GM12892 (cell line): ENCODE results near the gene ADA.

Experiments
- DNase-seq: peaks from one replicate; pipeline ENCODE4 v3.0.0; 2011; ENCODE audit not compliant: insufficient read length
- FAIRE-seq: peaks from 2 replicates; lab custom pipeline; 2011; peaks lifted over from hg19 to GRCh38; lab: Jason Lieb, UNC
- POLR2A ChIP-seq: IDR thresholded peaks from 2 replicates; pipeline ENCODE4 v1.6.1; 2011; ENCODE audit warnings: low read depth, low read length, control low read depth
- POLR2AphosphoS5 ChIP-seq: IDR thresholded peaks from 2 replicates; pipeline ENCODE4 v1.6.1; 2011; ENCODE audit warnings: low read depth, low read length, control low read depth
- TAF1 ChIP-seq: IDR thresholded peaks from 2 replicates; pipeline ENCODE4 v1.6.1; 2011; ENCODE audit warnings: low read depth, mild to moderate bottlenecking, control low read depth, low read length, borderline replicate concordance

The ADA gene

GRCh38 chr20:44615169-44615791, 36.2 kb downstream of the ADA start:
- DNase-seq (no peak), FAIRE-seq (no peak)
- TF ChIP-seq POLR2AphosphoS5: no peak
- no peak for TF ChIP-seq POLR2A
- TF ChIP-seq TAF1: no peak

- FAIRE-seq (no peak), DNase-seq (no peak)
- TF ChIP-seq TAF1: no peak
- no peak for TF ChIP-seq POLR2A
- no peak for TF ChIP-seq POLR2AphosphoS5
Observed at GRCh38 chr20:44614525-44614924, 37.0 kb downstream of the ADA start.

GRCh38 chr20:44613575-44613974, 37.9 kb downstream of the ADA start:
- DNase-seq (no peak), FAIRE-seq (no peak)
- TF ChIP-seq POLR2A (no peak), POLR2AphosphoS5 (no peak), TAF1 (no peak)

GRCh38 chr20:44610313-44610962, 41.1 kb downstream of the ADA start:
- DNase-seq: no peak
- TF ChIP-seq POLR2A (no peak), TAF1 (no peak), POLR2AphosphoS5 (no peak)
- no peak for FAIRE-seq

GRCh38 chr20:44609516-44610312, 41.8 kb downstream of the ADA start:
- peak; percentile 88 for FAIRE-seq
- TF ChIP-seq POLR2AphosphoS5: no peak
- TF ChIP-seq TAF1: no peak
- TF ChIP-seq POLR2A: no peak
- DNase-seq: peak; percentile 59

- FAIRE-seq (no peak), DNase-seq (no peak)
- TF ChIP-seq POLR2AphosphoS5: no peak
- TF ChIP-seq POLR2A: no peak
- no peak for TF ChIP-seq TAF1
Observed at GRCh38 chr20:44609006-44609515, 42.4 kb downstream of the ADA start.

GRCh38 chr20:44606725-44607441, 44.6 kb downstream of the ADA start:
- FAIRE-seq (no peak), DNase-seq (no peak)
- TF ChIP-seq POLR2AphosphoS5 (no peak), TAF1 (no peak), POLR2A (no peak)

GRCh38 chr20:44603327-44603726, 48.2 kb downstream of the ADA start:
- DNase-seq (no peak), FAIRE-seq (no peak)
- TF ChIP-seq POLR2AphosphoS5: no peak
- TF ChIP-seq POLR2A: no peak
- no peak for TF ChIP-seq TAF1

GRCh38 chr20:44601801-44602204, 49.7 kb downstream of the ADA start:
- FAIRE-seq (no peak), DNase-seq (no peak)
- TF ChIP-seq TAF1 (no peak), POLR2A (no peak), POLR2AphosphoS5 (no peak)

- FAIRE-seq: no peak
- TF ChIP-seq TAF1 (no peak), POLR2A (no peak), POLR2AphosphoS5 (no peak)
- DNase-seq: no peak
Observed at GRCh38 chr20:44601236-44601671, 50.2 kb downstream of the ADA start.
